NT2/D1 (cell line): Measurements from ENCODE around the gene CFTR.

Experiments used
- SUZ12 ChIP-seq: IDR thresholded peaks from 2 replicates; pipeline ENCODE4 v1.6.1; 2011; ENCODE audit not compliant: insufficient read length, insufficient read depth; ENCODE audit errors: extremely low read depth
- YY1 ChIP-seq: IDR thresholded peaks from 2 replicates; pipeline ENCODE4 v1.6.1; 2011; ENCODE audit not compliant: insufficient read length, insufficient read depth
- ZNF274 ChIP-seq: IDR thresholded peaks from 2 replicates; pipeline ENCODE4 v1.6.1; 2011; ENCODE audit warnings: mild to moderate bottlenecking, low read depth, low read length

GRCh38 chr7:117683430-117684175 is 203.8 kb downstream of the CFTR start:
- no peak for TF ChIP-seq ZNF274
- no peak for TF ChIP-seq YY1
- no peak for TF ChIP-seq SUZ12
